ENCODE results near the gene PKNOX2.

GRCh38 chr11:125416981-125417935 lies 252.7 kb downstream of the PKNOX2 start:
- TF ChIP-seq CTCF (IDR thresholded peaks at IDR 0.05) (no peak), POLR2A (IDR thresholded peaks at IDR 0.05) (no peak)

Measured in esophagus squamous epithelium (tissue), 4 donors.